Trophoblast cell (in vitro differentiated cells and primary cell): ENCODE measurements around the gene PTPN9.

Experiments
- DNase-seq, 2 donors: peaks; one replicate each; pipeline ENCODE4 v3.0.0-alpha.2; 2016
- H2AFZ ChIP-seq: 2 replicates; pipeline ENCODE4 v1.6.1; 2013; ENCODE audit warnings: low read length, moderate library complexity, mild to moderate bottlenecking; ENCODE audit not compliant: insufficient read depth, poor library complexity
- H2AK5ac ChIP-seq: 2 replicates; pipeline ENCODE4 v1.6.1; 2013; ENCODE audit warnings: mild to moderate bottlenecking, low read length
- H2BK120ac ChIP-seq: 2 replicates; pipeline ENCODE4 v1.6.1; 2013; ENCODE audit warnings: low read length, mild to moderate bottlenecking, moderate library complexity; ENCODE audit not compliant: insufficient read depth, poor library complexity
- H2BK12ac ChIP-seq: 2 replicates; pipeline ENCODE4 v1.6.1; 2013; ENCODE audit warnings: mild to moderate bottlenecking, low read length, moderate library complexity
- H2BK5ac ChIP-seq: 2 replicates; pipeline ENCODE4 v1.6.1; 2013; ENCODE audit warnings: low read length, low read depth, moderate library complexity, mild to moderate bottlenecking; ENCODE audit not compliant: poor library complexity
- H3K14ac ChIP-seq: 2 replicates; pipeline ENCODE4 v1.6.1; 2013; ENCODE audit warnings: mild to moderate bottlenecking, low read length
- H3K18ac ChIP-seq: 2 replicates; pipeline ENCODE4 v1.6.1; 2013; ENCODE audit warnings: mild to moderate bottlenecking, low read length
- H3K23ac ChIP-seq: 2 replicates; pipeline ENCODE4 v1.6.1; 2013; ENCODE audit warnings: low read length
- H3K27ac ChIP-seq: 2 replicates; pipeline ENCODE4 v1.5.1; 2013; ENCODE audit warnings: low read depth, mild to moderate bottlenecking, inconsistent platforms, low read length, moderate library complexity
- H3K27me3 ChIP-seq: 2 replicates; pipeline ENCODE4 v1.6.1; 2013; ENCODE audit warnings: inconsistent platforms, mild to moderate bottlenecking, low read length, moderate library complexity; ENCODE audit not compliant: insufficient read depth
- H3K36me3 ChIP-seq, 2 experiments: 1 replicate in 1 of 2; 2 replicates in 1 of 2; pipeline ENCODE4 v1.6.1; 2013; ENCODE audit warnings: low read length in 2 of 2, mild to moderate bottlenecking in 2 of 2, moderate library complexity in 1 of 2; ENCODE audit not compliant: insufficient read depth in 2 of 2, control insufficient read depth in 1 of 2
- H3K4ac ChIP-seq: 2 replicates; pipeline ENCODE4 v1.6.1; 2013; ENCODE audit warnings: low read depth, mild to moderate bottlenecking, low read length, moderate library complexity
- H3K4me1 ChIP-seq, 2 experiments: 1 replicate in 1 of 2; 2 replicates in 1 of 2; pipeline ENCODE4 v1.6.1; 2013; ENCODE audit warnings: low read length in 2 of 2, mild to moderate bottlenecking in 2 of 2, moderate library complexity in 1 of 2; ENCODE audit not compliant: insufficient read depth in 2 of 2, control insufficient read depth in 1 of 2
- H3K4me2 ChIP-seq: 2 replicates; pipeline ENCODE4 v1.6.1; 2013; ENCODE audit warnings: inconsistent platforms, mild to moderate bottlenecking, low read length, moderate library complexity
- H3K4me3 ChIP-seq: 2 replicates; pipeline ENCODE4 v1.5.1; 2013; ENCODE audit warnings: mild to moderate bottlenecking, low read depth, low read length, inconsistent platforms
- H3K79me1 ChIP-seq: one replicate; pipeline ENCODE4 v1.6.1; 2013; ENCODE audit warnings: low read length
- H3K79me2 ChIP-seq: 2 replicates; pipeline ENCODE4 v1.6.1; 2013; ENCODE audit warnings: low read length, mild to moderate bottlenecking; ENCODE audit not compliant: control insufficient read depth, insufficient read depth, poor library complexity
- H3K9ac ChIP-seq: 2 replicates; pipeline ENCODE4 v1.6.1; 2013; ENCODE audit warnings: mild to moderate bottlenecking, low read length
- H3K9me3 ChIP-seq: 2 replicates; pipeline ENCODE4 v1.6.1; 2013; ENCODE audit warnings: low read depth, mild to moderate bottlenecking, control low read depth, inconsistent platforms, low read length; ENCODE audit not compliant: insufficient read depth
- H4K12ac ChIP-seq: 2 replicates; pipeline ENCODE4 v1.6.1; 2013; ENCODE audit warnings: low read depth, mild to moderate bottlenecking, low read length, moderate library complexity
- H4K8ac ChIP-seq: 2 replicates; pipeline ENCODE4 v1.6.1; 2013; ENCODE audit warnings: low read depth, mild to moderate bottlenecking, low read length, moderate library complexity
- H4K91ac ChIP-seq: one replicate; pipeline ENCODE4 v1.6.1; 2013; ENCODE audit warnings: low read depth, mild to moderate bottlenecking, low read length, moderate library complexity
- WGBS: extraction: QIAGEN DNeasy Blood & Tissue Kit; methylation state at CpG from one replicate; pipeline ENCODE4 v1.1.7; 2013; ENCODE audit warnings: missing lambda C conversion rate; ENCODE audit not compliant: insufficient read length, insufficient coverage; ENCODE audit errors: extremely low coverage; 5-methylcytosine and 5-hydroxymethylcytosine counted together

PTPN9 gene

DNA sequence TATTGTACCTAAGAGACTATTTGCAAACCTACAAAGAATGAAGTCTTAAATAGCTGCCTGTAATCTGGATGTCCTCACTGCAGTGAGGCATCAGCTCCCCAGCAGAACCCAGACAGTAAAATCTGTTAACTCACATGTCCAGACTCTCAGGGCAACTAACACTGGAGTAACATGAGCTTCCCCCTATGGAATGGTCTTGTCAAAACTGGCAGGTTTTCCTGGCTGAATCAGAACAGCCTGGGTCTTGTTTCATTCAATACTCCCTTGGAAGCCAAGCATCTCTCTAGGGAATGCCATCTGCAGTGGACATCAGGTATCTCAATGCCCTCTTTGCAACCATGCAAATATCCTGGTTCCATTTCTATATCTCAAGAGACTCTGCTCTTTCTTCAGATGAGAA is 24.4 kb downstream of the PTPN9 start:
- Histone ChIP-seq H3K9me3 (no peaks in the 10 kb centered on the region), H3K9ac (no peak overlapping the region), H4K8ac (no peak overlapping the region), H2AK5ac (no peak overlapping the region), H3K79me2 (no peaks in the 10 kb centered on the region), H3K36me3 (peaks cover 2% of the 10 kb centered on the region in 2 experiments), H3K14ac (no peak overlapping the region), H3K23ac (no peak overlapping the region), H2BK12ac (no peak overlapping the region), H4K91ac (no peak overlapping the region), H3K18ac (no peak overlapping the region), H3K4me3 (no peak overlapping the region), H3K4me1 (peaks cover 0 to 2% of the 10 kb centered on the region in 2 experiments), H3K27ac (no peak overlapping the region), H3K79me1 (no peaks in the 10 kb centered on the region), H2BK5ac (no peak overlapping the region), H4K12ac (no peak overlapping the region), H3K27me3 (no peaks in the 10 kb centered on the region), H2AFZ (no peak overlapping the region), H3K4me2 (no peak overlapping the region), H3K4ac (no peak overlapping the region), H2BK120ac (no peak overlapping the region)
- no peak for DNase-seq

DNA sequence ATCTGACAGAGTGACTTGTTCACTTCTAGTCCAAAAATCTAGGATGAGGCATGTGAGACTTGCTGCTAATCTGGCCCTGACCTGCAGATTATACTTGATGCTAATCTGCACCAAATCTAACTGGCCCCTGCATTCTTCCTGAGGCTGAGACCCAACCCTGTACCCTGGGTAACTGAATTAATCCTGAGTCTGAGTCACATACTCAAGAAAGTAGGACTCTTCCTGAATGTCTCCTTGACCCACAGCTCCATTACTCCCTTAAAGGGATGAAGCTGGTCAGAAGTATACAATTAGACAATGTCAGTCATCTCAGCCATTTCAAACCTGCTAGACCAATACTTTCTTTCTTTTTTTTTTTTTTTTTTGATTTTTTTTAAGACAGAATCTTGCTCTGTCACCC is 25.5 kb downstream of the PTPN9 start:
- Histone ChIP-seq H4K12ac (no peak overlapping the region), H2BK12ac (no peak overlapping the region), H2AFZ (no peak overlapping the region), H2AK5ac (no peak overlapping the region), H3K36me3 (no peaks in the 10 kb centered on the region), H3K18ac (no peak overlapping the region), H3K79me2 (no peaks in the 10 kb centered on the region), H3K27ac (no peak overlapping the region), H2BK120ac (no peak overlapping the region), H3K4me3 (no peak overlapping the region), H4K91ac (no peak overlapping the region), H3K9ac (no peak overlapping the region), H3K4me1 (peaks cover 0 to 2% of the 10 kb centered on the region in 2 experiments), H3K9me3 (no peaks in the 10 kb centered on the region), H3K79me1 (no peaks in the 10 kb centered on the region), H3K23ac (no peak overlapping the region), H3K4me2 (no peak overlapping the region), H2BK5ac (no peak overlapping the region), H3K27me3 (no peaks in the 10 kb centered on the region), H4K8ac (no peak overlapping the region), H3K4ac (no peak overlapping the region), H3K14ac (no peak overlapping the region)
- peak; percentile 40 to 69 for DNase-seq

DNA sequence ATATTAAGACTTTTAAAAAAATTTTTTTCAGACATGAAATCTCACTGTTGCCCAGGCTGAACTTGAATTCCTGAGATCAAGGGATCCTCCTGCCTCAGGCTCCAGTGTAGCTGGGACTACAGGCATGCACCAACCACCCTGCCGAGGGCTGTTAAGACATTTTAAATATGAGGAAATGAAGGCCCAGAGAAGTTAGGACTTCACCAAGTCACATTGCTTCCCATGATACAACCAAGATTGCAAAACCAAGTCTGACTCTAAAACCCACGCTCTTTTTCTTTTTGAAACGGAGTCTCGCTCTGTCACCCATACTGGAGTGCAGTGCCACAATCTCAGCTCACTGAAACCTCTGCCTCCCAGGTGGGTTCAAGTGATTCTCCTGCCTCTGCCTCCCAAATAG is 28.0 kb downstream of the PTPN9 start:
- no peak overlapping the region for H2BK120ac ChIP-seq
- H3K14ac ChIP-seq: no peak overlapping the region
- H3K4me2 ChIP-seq: no peak overlapping the region
- peaks cover 0 to 2% of the 10 kb centered on the region in 2 experiments for H3K4me1 ChIP-seq
- H3K79me2 ChIP-seq: no peaks in the 10 kb centered on the region
- H3K36me3 ChIP-seq: no peaks in the 10 kb centered on the region
- no peak overlapping the region for H3K27ac ChIP-seq
- H4K8ac ChIP-seq: no peak overlapping the region
- DNase-seq: peak; percentile 91 to 96
- H3K79me1 ChIP-seq: no peaks in the 10 kb centered on the region
- no peak overlapping the region for H3K9ac ChIP-seq
- no peak overlapping the region for H2BK12ac ChIP-seq
- peak overlapping the region; percentile 6 for H2BK5ac ChIP-seq
- no peak overlapping the region for H2AFZ ChIP-seq
- no peak overlapping the region for H4K91ac ChIP-seq
- H2AK5ac ChIP-seq: no peak overlapping the region
- no peak overlapping the region for H4K12ac ChIP-seq
- no peak overlapping the region for H3K18ac ChIP-seq
- no peak overlapping the region for H3K4ac ChIP-seq
- no peaks in the 10 kb centered on the region for H3K27me3 ChIP-seq
- H3K4me3 ChIP-seq: no peak overlapping the region
- WGBS: no CpG with 5 or more reads among the region's 4 CpGs
- no peak overlapping the region for H3K23ac ChIP-seq
- no peaks in the 10 kb centered on the region for H3K9me3 ChIP-seq

DNA sequence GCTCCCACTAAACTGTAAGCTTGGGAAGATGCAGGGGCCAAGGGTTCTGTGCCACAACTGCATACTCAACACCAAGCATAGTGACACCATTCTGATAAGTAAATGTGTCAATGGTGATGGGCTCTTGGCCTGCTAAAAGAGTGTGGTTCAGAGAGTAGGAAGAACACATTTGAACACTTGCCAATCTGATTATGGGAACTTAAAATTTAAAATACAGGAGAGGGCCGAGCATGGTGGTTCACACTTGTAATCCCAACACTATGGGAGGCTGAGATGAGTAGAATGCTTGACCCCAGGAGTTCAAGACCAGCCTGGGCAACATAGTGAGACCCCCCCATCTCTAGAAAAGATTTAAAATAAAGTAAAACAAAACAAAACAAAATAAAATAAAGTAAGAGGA is 34.1 kb downstream of the PTPN9 start:
- no peak overlapping the region for H3K18ac ChIP-seq
- no peak overlapping the region for H3K9ac ChIP-seq
- H3K36me3 ChIP-seq: no peaks in the 10 kb centered on the region
- H3K23ac ChIP-seq: no peak overlapping the region
- no peak overlapping the region for H3K4me2 ChIP-seq
- H2AK5ac ChIP-seq: no peak overlapping the region
- H3K79me1 ChIP-seq: no peaks in the 10 kb centered on the region
- H3K4me1 ChIP-seq: no peaks in the 10 kb centered on the region
- H3K4me3 ChIP-seq: no peak overlapping the region
- no peaks in the 10 kb centered on the region for H3K9me3 ChIP-seq
- no peak for DNase-seq
- H3K27ac ChIP-seq: no peak overlapping the region
- H3K27me3 ChIP-seq: no peaks in the 10 kb centered on the region
- H2BK12ac ChIP-seq: no peak overlapping the region
- H2AFZ ChIP-seq: no peak overlapping the region
- no CpG with 5 or more reads among the region's 1 CpG for WGBS
- H3K14ac ChIP-seq: no peak overlapping the region
- no peak overlapping the region for H3K4ac ChIP-seq
- H3K79me2 ChIP-seq: no peaks in the 10 kb centered on the region
- no peak overlapping the region for H4K91ac ChIP-seq
- H2BK120ac ChIP-seq: no peak overlapping the region
- no peak overlapping the region for H4K12ac ChIP-seq
- H4K8ac ChIP-seq: no peak overlapping the region
- H2BK5ac ChIP-seq: no peak overlapping the region

DNA sequence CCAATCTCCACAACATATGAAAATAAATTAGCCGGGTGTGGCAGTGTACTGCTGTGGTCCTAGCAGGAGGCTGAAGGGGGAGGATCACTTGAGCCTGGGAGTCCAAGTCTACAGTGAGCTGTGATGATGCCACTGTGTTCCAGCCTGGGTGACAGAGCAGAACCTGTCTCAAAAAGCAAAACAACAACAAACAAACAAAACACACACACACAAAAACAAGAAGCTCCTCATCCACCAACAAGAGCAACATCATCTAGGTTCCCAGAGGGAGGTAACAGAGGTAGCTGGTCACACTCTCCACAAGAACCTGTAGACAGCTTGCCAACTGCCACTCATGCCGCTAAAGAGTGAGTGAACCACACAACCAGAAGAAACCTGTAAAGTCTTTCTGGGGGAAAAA is 34.8 kb downstream of the PTPN9 start:
- Histone ChIP-seq H3K36me3 (no peaks in the 10 kb centered on the region), H3K4me1 (no peaks in the 10 kb centered on the region), H3K23ac (no peak overlapping the region), H3K4me3 (no peak overlapping the region), H3K27ac (no peak overlapping the region), H2AK5ac (no peak overlapping the region), H3K27me3 (no peaks in the 10 kb centered on the region), H4K12ac (no peak overlapping the region), H3K4ac (no peak overlapping the region), H2AFZ (no peak overlapping the region), H3K79me2 (no peaks in the 10 kb centered on the region), H4K8ac (no peak overlapping the region), H3K9ac (no peak overlapping the region), H3K4me2 (no peak overlapping the region), H3K9me3 (no peaks in the 10 kb centered on the region), H3K18ac (no peak overlapping the region), H2BK12ac (no peak overlapping the region), H2BK120ac (no peak overlapping the region), H3K79me1 (no peaks in the 10 kb centered on the region), H2BK5ac (no peak overlapping the region), H4K91ac (no peak overlapping the region), H3K14ac (no peak overlapping the region)
- no peak for DNase-seq
- WGBS: no CpG with 5 or more reads among the region's 2 CpGs
